ENCODE results near the gene NUP210L.

NUP210L gene

DNA sequence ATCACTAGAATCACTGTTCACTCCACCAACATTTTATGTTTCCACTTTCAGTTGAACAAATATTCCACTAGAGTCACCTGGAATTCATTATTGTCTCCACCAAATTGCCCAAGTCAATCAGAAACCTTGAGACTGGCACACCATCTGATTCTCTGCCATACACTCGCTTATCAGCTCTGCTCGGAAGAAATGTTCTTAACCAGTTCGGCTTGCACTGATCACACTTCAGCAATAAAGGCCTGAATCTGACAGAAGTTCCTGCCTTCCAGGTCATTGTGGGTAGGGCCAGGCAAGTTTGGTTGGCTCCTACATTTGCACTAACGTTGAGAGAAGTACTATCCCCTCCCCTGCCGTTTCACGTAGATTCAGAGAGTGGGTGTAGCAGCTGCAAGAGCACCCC, 27.1 kb upstream of the NUP210L start:
- TF ChIP-seq, protein P1, sequence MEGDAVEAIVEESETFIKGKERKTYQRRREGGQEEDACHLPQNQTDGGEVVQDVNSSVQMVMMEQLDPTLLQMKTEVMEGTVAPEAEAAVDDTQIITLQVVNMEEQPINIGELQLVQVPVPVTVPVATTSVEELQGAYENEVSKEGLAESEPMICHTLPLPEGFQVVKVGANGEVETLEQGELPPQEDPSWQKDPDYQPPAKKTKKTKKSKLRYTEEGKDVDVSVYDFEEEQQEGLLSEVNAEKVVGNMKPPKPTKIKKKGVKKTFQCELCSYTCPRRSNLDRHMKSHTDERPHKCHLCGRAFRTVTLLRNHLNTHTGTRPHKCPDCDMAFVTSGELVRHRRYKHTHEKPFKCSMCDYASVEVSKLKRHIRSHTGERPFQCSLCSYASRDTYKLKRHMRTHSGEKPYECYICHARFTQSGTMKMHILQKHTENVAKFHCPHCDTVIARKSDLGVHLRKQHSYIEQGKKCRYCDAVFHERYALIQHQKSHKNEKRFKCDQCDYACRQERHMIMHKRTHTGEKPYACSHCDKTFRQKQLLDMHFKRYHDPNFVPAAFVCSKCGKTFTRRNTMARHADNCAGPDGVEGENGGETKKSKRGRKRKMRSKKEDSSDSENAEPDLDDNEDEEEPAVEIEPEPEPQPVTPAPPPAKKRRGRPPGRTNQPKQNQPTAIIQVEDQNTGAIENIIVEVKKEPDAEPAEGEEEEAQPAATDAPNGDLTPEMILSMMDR (IDR thresholded peaks at IDR 0.05; ENCODE audit: insufficient read depth, low read length, missing control alignments), result no peak
- POLR2A ChIA-PET, result interaction anchor here (0.9 to 1.1 kb wide), 5 partner anchors 11 to 192 kb away, joined by 3 to 5 read pairs (median 4); partner anchors contain the start of gene RPS27
- CTCF ChIA-PET, result interaction anchor here (1.8 to 2.5 kb wide), 2 partner anchors 12 to 153 kb away, joined by 6 to 8 read pairs; no protein-coding TSS in a partner anchor
- DNase-seq (ENCODE audit: low read depth, low spot score), result peak; percentile 31
- peak overlapping the region; percentile 100 for H3K4me3 ChIP-seq (ENCODE audit: low read depth, low read length)

DNA sequence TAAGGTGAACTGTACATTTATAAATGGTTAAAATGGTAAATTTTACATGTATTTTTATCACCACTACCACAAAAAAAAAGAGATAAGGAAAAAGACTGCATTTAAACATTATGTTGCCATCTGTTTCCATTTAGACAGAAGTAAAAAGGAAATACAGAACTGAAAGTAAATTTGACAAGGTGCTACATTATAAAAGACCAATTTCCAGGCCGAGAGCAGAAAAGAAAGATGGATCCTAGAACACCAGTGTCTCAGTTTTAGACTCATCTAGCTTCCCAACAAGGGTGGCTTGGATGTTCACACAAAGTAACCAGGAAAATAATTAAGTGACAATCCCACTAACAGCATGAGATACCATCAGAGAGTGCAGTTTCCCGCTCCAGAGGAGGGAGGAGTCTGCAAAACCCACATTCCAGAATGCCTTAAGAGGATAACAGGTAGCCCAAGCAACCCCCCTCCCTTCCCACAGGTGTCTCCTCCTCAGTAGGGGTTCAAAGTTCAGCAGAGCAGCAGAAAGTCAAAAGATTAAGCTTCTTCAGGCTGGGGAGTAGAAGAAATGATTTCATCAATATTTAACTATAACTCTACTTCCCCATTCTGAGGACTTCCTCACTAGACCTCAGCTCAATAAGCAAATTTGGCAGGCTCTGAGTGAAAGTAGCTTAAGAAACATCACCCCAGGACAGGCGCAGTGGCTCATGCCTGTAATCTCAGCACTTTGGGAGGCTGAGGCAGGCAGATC, 25.2 kb upstream of the NUP210L start:
- H3K4me3 ChIP-seq (ENCODE audit: low read depth, low read length), result no peak overlapping the region
- no peak for DNase-seq (ENCODE audit: low read depth, low spot score)
- POLR2A ChIA-PET, result no interaction called here
- TF ChIP-seq, protein P1 (IDR thresholded peaks at IDR 0.05; ENCODE audit: insufficient read depth, low read length, missing control alignments), result no peak
- CTCF ChIA-PET, result interaction anchor here (1.3 to 2.5 kb wide), 3 partner anchors 14 to 155 kb away, joined by 3 to 8 read pairs (median 6); no protein-coding TSS in a partner anchor

DNA sequence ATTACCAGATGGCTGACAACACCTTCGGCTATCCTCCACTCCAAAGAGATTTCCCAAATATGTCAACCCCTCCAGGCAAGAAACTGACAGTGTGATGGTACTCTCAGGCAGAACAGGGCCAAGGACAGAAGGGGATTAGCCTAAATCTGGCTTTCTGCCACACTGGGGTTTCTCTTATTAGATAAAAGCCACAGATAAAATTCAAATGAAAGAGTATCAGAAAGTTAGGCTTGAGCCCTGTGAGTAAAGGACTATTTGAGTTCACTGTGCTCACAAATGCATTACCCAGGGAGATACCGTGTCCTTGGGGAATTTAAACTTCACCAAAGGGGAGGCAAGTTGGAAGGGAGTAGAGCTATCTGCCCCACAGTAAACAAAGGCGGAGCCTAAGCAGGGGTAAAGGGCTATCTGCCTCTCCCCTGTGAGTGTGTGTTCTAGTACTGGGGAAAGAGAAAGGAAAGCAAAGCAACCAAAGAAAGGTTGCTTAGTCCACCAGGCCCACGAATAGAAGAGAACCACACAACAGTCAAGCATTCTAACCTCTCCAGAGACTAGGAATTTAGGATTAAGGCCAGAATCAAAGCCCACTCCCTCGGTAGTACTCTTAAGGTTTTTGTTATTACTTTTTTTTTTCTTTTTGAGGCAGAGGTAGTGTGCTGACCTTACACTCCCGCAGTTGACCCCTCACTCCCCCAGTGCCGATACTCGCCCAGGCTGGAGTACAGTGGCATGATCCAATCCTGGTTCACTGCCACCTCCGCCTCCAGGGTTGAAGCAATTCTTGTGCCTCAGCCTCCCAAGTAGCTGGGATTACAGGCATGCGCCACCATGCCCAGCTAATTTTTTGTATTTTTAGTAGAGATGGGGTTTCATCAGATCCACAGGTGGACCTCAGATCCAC, 24.3 kb upstream of the NUP210L start:
- POLR2A ChIA-PET, result no interaction called here
- TF ChIP-seq, protein P1 (IDR thresholded peaks at IDR 0.05; ENCODE audit: insufficient read depth, low read length, missing control alignments), result no peak
- DNase-seq (ENCODE audit: low read depth, low spot score), result no peak
- CTCF ChIA-PET, result interaction anchor here (0.9 to 1.3 kb wide), 2 partner anchors 20 to 192 kb away, joined by 3 to 4 read pairs; partner anchors contain the start of gene RAB13
- H3K4me3 ChIP-seq (ENCODE audit: low read depth, low read length), result no peak overlapping the region; the same call in 1 of the 2 replicates

DNA sequence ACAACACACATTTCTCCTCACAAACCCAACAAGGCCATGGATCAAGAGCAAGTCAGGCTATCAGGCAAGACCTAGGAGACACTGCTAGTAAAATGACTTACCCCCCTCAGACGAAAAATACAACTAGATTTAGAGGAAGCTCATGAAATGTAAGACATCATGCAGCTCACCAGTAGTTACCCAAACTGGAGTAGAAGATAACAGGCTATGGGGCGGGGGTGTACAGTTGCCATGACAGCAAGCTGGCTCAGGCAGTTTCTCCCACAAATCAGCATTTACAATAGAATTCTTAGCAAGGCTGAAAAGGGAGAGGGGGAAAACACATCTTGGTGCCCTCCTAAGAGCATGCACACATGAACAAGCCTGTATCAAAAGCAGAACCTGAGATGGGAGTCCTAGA, 23.1 kb upstream of the NUP210L start:
- CTCF ChIA-PET, result interaction anchor here (0.9 kb wide), 1 partner anchor 191 kb away, joined by 4 read pairs; the partner anchor contains the start of gene RAB13
- POLR2A ChIA-PET, result no interaction called here
- DNase-seq (ENCODE audit: low read depth, low spot score), result no peak
- TF ChIP-seq, protein P1 (IDR thresholded peaks at IDR 0.05; ENCODE audit: insufficient read depth, low read length, missing control alignments), result no peak
- H3K4me3 ChIP-seq (ENCODE audit: low read depth, low read length), result no peak overlapping the region

DNA sequence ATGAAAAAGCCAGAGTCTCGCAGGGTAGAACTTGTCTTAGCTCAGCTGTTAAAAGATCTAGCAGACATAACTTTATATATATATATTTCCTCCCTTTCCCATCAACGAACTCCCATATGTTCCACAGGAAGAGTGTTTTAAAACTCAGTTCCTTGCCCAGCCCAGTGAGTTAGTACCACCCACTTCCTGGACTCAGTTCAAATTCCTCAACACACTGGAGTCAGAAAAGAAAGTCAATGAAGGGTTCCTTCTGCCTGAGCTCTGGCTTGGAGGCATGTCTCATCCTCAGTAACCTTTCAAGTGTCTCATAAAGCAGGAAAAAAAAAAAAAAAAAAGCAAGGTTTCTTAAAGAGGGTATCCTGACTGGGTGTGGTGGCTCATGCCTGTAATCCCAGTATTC, 21.5 kb upstream of the NUP210L start:
- no peak overlapping the region for H3K4me3 ChIP-seq (ENCODE audit: low read depth, low read length)
- CTCF ChIA-PET, result interaction anchor here (1.3 kb wide), 1 partner anchor 150 kb away, joined by 3 read pairs; the partner anchor contains the start of gene ATP8B2
- POLR2A ChIA-PET, result interaction anchor here (0.6 kb wide), 1 partner anchor 191 kb away, joined by 3 read pairs; no protein-coding TSS in a partner anchor
- DNase-seq (ENCODE audit: low read depth, low spot score), result peak; percentile 29
- TF ChIP-seq, protein P1 (IDR thresholded peaks at IDR 0.05; ENCODE audit: insufficient read depth, low read length, missing control alignments), result no peak
